K562 (cell line): ENCODE measurements around the gene AMFR. TPM values are rescaled to one million over a fixed set of nuclear protein-coding genes. Genes with fewer than 3 reads are reported as not detected.

Source experiments
- ATAC-seq: fragments of 200-7000 bp; cut with Tn5 transposase; 3 replicates; pipeline ENCODE4 v1.9.1; 2020; ENCODE audit warnings: moderate library complexity
- BruUV-seq: library from RNA; stranded (reverse); fragments of 400-500 nt; replicated peaks from 2 replicates; lab custom pipeline; 2021; lab: Mats Ljungman, UMichigan
- CTCF ChIA-PET: fragments of 300-600 bp; formaldehyde crosslinking; extraction: SDS; loops from one replicate; lab custom pipeline; 2021; ENCODE audit warnings: low intra/inter-chr PET ratio; lab: Yijun Ruan, JAX
- POLR2A ChIA-PET: fragments of 300-600, 350-650 bp; sonication (Branson Sonifier 250); formaldehyde crosslinking; extraction: SDS; loops from one replicate; lab custom pipeline; 2021; ENCODE audit warnings: antibody characterized with exemption, inconsistent platforms; lab: Yijun Ruan, JAX
- DNase-seq, 4 experiments: peaks; one replicate each; pipeline versions ENCODE4 v3.0.0 to v3.0.0-alpha.2; 2011 to 2018; ENCODE audit warnings: low spot score in 3 of 4, mixed read lengths in 3 of 4; ENCODE audit errors: extremely low read depth in 1 of 4
- FAIRE-seq: peaks from 2 replicates; lab custom pipeline; 2011; peaks lifted over from hg19 to GRCh38; lab: Jason Lieb, UNC
- H2AFZ ChIP-seq: 2 replicates; pipeline ENCODE4 v1.6.0; 2011; ENCODE audit warnings: low read depth, low read length, control low read depth, inconsistent platforms
- H3K27ac ChIP-seq: fragments of 200-600 bp; 3 replicates; pipeline ENCODE4 v1.8.0; 2011; ENCODE audit warnings: low read depth, mild to moderate bottlenecking, control low read depth, inconsistent platforms, low read length, moderate library complexity, mixed read lengths; ENCODE audit errors: extremely low read depth
- H3K27me3 ChIP-seq, 2 experiments: fragments of 300-600 bp in 1 of 2; 2 replicates in 1 of 2; 3 replicates in 1 of 2; pipeline versions ENCODE4 v1.6.0 to v1.8.0; 2011; ENCODE audit warnings: inconsistent platforms in 2 of 2, low read length in 2 of 2, mild to moderate bottlenecking in 1 of 2, mixed read lengths in 1 of 2, moderate library complexity in 1 of 2; ENCODE audit not compliant: control insufficient read depth in 2 of 2, insufficient read depth in 2 of 2
- H3K36me3 ChIP-seq: fragments of 300-600 bp; 3 replicates; pipeline ENCODE4 v1.8.0; 2011; ENCODE audit warnings: mild to moderate bottlenecking, low read length, inconsistent platforms; ENCODE audit not compliant: control insufficient read depth, insufficient read depth
- H3K4me1 ChIP-seq, 2 experiments: fragments of 200-600 bp in 1 of 2; replicated peaks in 1 of 2; 2 replicates in 1 of 2; 3 replicates in 1 of 2; pipeline versions ENCODE4 v1.5.1 to v1.8.0; 2011; ENCODE audit warnings: inconsistent platforms in 2 of 2, low read length in 2 of 2, mild to moderate bottlenecking in 1 of 2, mixed read lengths in 1 of 2, moderate library complexity in 1 of 2; ENCODE audit not compliant: control insufficient read depth in 2 of 2, insufficient read depth in 2 of 2
- H3K4me2 ChIP-seq: 2 replicates; pipeline ENCODE4 v1.6.1; 2011; ENCODE audit warnings: low read length, control low read depth, inconsistent platforms, mixed read lengths; ENCODE audit not compliant: insufficient read depth
- H3K4me3 ChIP-seq: fragments of 200-600 bp; sonication (generic), shearing (Covaris generic); 2 replicates; pipeline ENCODE4 v1.5.1; 2016; ENCODE audit warnings: control low read depth, inconsistent platforms
- H3K79me2 ChIP-seq: fragments of 200-600 bp; 3 replicates; pipeline ENCODE4 v1.8.0; 2011; ENCODE audit warnings: low read length, inconsistent platforms; ENCODE audit not compliant: control insufficient read depth, insufficient read depth
- H3K9ac ChIP-seq, 2 experiments: 2 replicates each; pipeline versions ENCODE4 v1.6.0 to v1.6.1; 2011; ENCODE audit warnings: low read depth in 2 of 2, low read length in 2 of 2, control low read depth in 1 of 2, inconsistent platforms in 1 of 2, mild to moderate bottlenecking in 1 of 2, mixed read lengths in 1 of 2; ENCODE audit not compliant: insufficient read depth in 1 of 2
- H3K9me1 ChIP-seq: one replicate; pipeline ENCODE4 v1.6.0; 2011; ENCODE audit warnings: inconsistent platforms, mild to moderate bottlenecking, low read length, moderate library complexity; ENCODE audit not compliant: control insufficient read depth, insufficient read depth
- H3K9me3 ChIP-seq: replicated peaks from 2 replicates; pipeline ENCODE4 v1.5.1; 2011; ENCODE audit warnings: low read depth, low read length, inconsistent platforms; ENCODE audit not compliant: control insufficient read depth, insufficient read depth
- H4K20me1 ChIP-seq: replicated peaks from 2 replicates; pipeline ENCODE4 v1.6.1; 2011; ENCODE audit warnings: low read length, inconsistent platforms, mixed read lengths; ENCODE audit not compliant: control insufficient read depth, insufficient read depth
- KDM1A ChIP-seq, 2 experiments: fragments of 450-650 bp; IDR thresholded peaks; 2 replicates each; pipeline ENCODE4 v1.6.1; 2016; ENCODE audit warnings: mild to moderate bottlenecking in 2 of 2
- MCM7 ChIP-seq, 2 experiments: fragments of 450-650 bp; IDR thresholded peaks; 2 replicates each; pipeline ENCODE4 v1.6.1; 2016 to 2018
- PBX2 ChIP-seq, 2 experiments: IDR thresholded peaks in 1 of 2; conservative IDR thresholded peaks in 1 of 2; 2 replicates each; pipeline ENCODE4 v1.6.1; 2016; ENCODE audit warnings: low read depth in 2 of 2, mild to moderate bottlenecking in 1 of 2, missing compliant biosample characterization in 1 of 2, missing genetic modification characterization in 1 of 2, moderate library complexity in 1 of 2
- SRSF9 ChIP-seq: fragments of 200-400 bp; formaldehyde crosslinking; IDR thresholded peaks from 2 replicates; pipeline ENCODE4 v1.6.1; 2017; ENCODE audit warnings: low read depth, low read length, borderline replicate concordance
- WGBS: fragments of 100-300 bp; shearing (Covaris generic); methylation state at CpG from one replicate; pipeline ENCODE4 v1.1.6; 2016; ENCODE audit warnings: low coverage, mixed read lengths; ENCODE audit not compliant: insufficient coverage; ENCODE audit errors: missing lambda C conversion rate; 5-methylcytosine and 5-hydroxymethylcytosine counted together
- in situ Hi-C: fragments of 300-500 bp; cut with MboI; formaldehyde crosslinking; loops from 4 replicates; pipeline ENCODE4 v1.15.0; 2018; ENCODE audit warnings: inconsistent platforms, mixed read lengths
- intact Hi-C: fragments of 100-400 bp; cut with micrococcal nuclease; formaldehyde crosslinking; loops from 2 replicates; pipeline ENCODE4 v1.14.2; 2022
- polyA plus RNA-seq, 8 experiments: library from polyadenylated mRNA; depleted of rRNA in 4 of 8; stranded (reverse) in 5 of 8; unstranded in 3 of 8; fragments of >200 nt; fragmentation: Nextera tagmentation in 2 of 8; fragmentation: Illumina TruSeq in 1 of 8; extraction: Ambion mirVana in 2 of 8; extraction: Trizol in 1 of 8; gene quantifications; 2 replicates each; pipeline versions ENCODE4 v1.2.1 to v1.2.3, GENCODE V29; 2011 to 2014; ENCODE audit warnings: inconsistent platforms in 1 of 8, missing spikeins in 1 of 8
- total RNA-seq, 7 experiments: library from RNA; depleted of rRNA in 6 of 7; stranded (reverse); fragments of >200 nt in 6 of 7; fragmentation: Illumina TruSeq in 2 of 7; extraction: Trizol in 2 of 7; gene quantifications; 2 replicates each; pipeline versions ENCODE4 v1.2.1 to v1.2.3, GENCODE V29; 2011 to 2021; ENCODE audit warnings: low replicate concordance in 1 of 7

Gene AMFR
- total and polyA plus RNA-seq, 9 of the 15 experiments (the other 6 are each of a cell fraction or from before 2014, with no cell fraction given) = 15.6 to 113 (median 58.4) TPM

- TF ChIP-seq PBX2 (CRISPR knock-in tag; IDR thresholded peaks at IDR 0.05; ENCODE audit: low read depth) (no peak), PBX2 (tag; conservative IDR thresholded peaks at IDR 0.05; ENCODE audit: low read depth) (0 out of 2 replicates have a peak, but pooled peaks have one; percentile 6), KDM1A (IDR thresholded peaks at IDR 0.05) (peak; percentile 21 to 34; a peak in 2 of 4 replicates)
Observed at GRCh38 chr16:56423584-56424403, 1.6 kb downstream of the AMFR start (continued).

GRCh38 chr16:56422896-56423441 is 2.4 kb downstream of the AMFR start:
- ChIA-PET CTCF (no interaction called here), POLR2A (interaction anchor here (1.4 to 2.1 kb wide), 3 partner anchors 9 to 28 kb away, joined by 5 to 6 read pairs (median 5); partner anchors contain the start of genes NUDT21 and OGFOD1)
- H4K20me1 ChIP-seq = peaks cover 12% of the 10 kb centered on the region; the same call in 1 of the 2 replicates
- 19% methylated on average over 4 of the region's 4 CpGs for WGBS
- H3K4me2 ChIP-seq = peak overlapping the region; percentile 75
- in situ Hi-C loops (no loop called here), intact Hi-C loops (no loop called here)
- DNase-seq (peak in 1 of 4 experiments; percentile 38), FAIRE-seq (peak; percentile 40), ATAC-seq (peak; percentile 11)
- H3K4me3 ChIP-seq = peak overlapping the region; percentile 90
- H2AFZ ChIP-seq = no peak overlapping the region
- peaks cover 68% of the 10 kb centered on the region for H3K79me2 ChIP-seq
- H3K36me3 ChIP-seq = peaks cover 3% of the 10 kb centered on the region; the same call in 1 of the 3 replicates
- H3K27me3 ChIP-seq = no peaks in the 10 kb centered on the region
- BruUV-seq = no TSS peak
- H3K9ac ChIP-seq = peak overlapping the region; percentile 53 to 70; a peak in 3 of 4 replicates
- H3K9me3 ChIP-seq = no peaks in the 10 kb centered on the region
- no peaks in the 10 kb centered on the region for H3K9me1 ChIP-seq
- H3K4me1 ChIP-seq = peaks cover 23 to 38% of the 10 kb centered on the region in 2 experiments
- peak overlapping the region; percentile 85 for H3K27ac ChIP-seq
- TF ChIP-seq SRSF9 (no peak), MCM7 (IDR thresholded peaks at IDR 0.05) (no peak)
